GM18520 (cell line): Measurements from ENCODE around the gene LALBA.
"Not testable (repeated sequence)": the region's sequence is repeated elsewhere in the genome, so short reads cannot be mapped to it uniquely, and the experiment has no call there.

Source experiments
- ATAC-seq: cut with Tn5 transposase; IDR thresholded peaks from one replicate; pipeline ENCODE4 v1.9.1; 2021; ENCODE audit not compliant: unreplicated experiment

The LALBA gene

GRCh38 chr12:48569946-48570345, at the start of gene LALBA:
Gene LALBA (minus strand): TSS chr12:48570046. CDS start chr12:48570020, 26 bp downstream.
- no peak for ATAC-seq

- ATAC-seq: peak; percentile 64
Measured at GRCh38 chr12:48618541-48618940, 48.7 kb upstream of the LALBA start.

- ATAC-seq: no peak
Measured at GRCh38 chr12:48615681-48616080, 45.8 kb upstream of the LALBA start.

GRCh38 chr12:48613321-48613720, 43.5 kb upstream of the LALBA start:
- ATAC-seq: no peak

DNA sequence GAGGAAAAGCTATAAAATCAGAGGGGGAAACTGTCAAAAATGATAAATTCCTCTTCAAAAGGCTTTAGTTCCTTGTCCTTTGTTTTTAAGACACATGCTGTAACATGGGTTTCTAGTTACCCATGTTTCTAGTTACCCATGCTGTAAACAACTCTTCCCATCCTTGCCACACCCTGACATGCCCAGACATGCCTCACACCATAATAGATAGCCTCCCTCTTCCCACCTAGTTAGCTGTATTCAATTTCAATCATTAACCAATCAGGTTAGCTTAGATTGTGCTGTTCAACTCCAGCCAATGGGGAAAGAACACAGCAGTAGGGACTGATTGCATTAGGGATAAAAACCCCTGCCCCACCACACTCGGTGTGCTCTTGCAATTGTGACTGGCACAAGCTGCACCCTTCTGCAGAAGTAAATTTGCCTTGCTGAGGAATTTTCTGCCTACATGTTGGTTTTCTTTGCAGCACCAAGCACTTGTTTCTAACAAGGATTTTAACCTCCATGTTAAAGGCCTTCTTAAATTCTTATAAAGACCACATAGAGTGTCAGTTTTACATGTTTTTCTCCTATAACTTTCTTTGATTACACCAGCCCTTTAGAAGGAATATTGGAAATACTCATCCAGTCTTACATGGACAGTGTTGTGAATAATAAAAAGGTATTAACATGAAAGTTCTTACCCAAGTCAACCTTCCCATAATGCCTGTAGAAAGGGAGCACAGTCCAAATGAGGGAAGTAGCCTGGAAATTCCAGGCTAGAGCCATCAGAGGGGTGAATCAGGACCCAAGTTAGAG, 32.5 kb upstream of the LALBA start:
- no peak for ATAC-seq

DNA sequence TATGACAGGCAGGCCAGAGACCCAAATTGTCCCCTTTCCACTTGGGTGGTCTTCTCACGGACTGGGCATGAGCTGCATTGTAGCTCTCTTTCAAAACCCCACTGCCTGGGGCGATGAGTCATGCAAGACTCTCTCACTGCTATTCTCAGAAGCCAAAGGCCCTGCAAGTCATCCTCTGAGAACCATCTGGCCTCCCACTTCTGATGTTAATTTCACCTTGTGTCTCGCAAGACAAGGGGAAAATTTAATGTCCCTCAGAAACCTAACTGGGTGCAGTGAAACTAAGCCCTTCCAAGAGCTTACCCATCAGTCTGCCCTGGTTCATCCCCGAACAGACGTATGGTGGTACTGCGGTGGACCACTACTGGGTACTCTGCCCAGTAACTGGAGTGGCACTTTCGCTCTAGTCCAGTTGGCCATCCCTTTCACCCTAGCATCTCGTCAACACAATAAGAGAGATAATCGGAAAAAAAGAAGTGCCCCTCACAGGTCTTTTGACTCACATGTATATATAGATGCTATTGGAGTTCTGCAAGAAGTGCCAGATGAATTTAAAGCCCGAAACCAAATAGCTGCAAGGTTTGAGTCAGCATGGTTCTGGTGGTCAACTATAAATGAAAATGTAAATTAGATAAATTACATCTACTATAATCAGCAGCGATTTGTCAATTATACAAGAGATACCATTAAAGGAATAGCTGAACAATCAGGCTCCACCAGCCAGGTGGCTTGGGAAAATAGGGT, 31.3 kb upstream of the LALBA start:
- ATAC-seq: peak; percentile 57

GRCh38 chr12:48600552-48600951, 30.7 kb upstream of the LALBA start:
- ATAC-seq: no peak

- ATAC-seq: no peak
Measured at GRCh38 chr12:48592591-48593086, 22.8 kb upstream of the LALBA start.

GRCh38 chr12:48586361-48586760, 16.5 kb upstream of the LALBA start:
- no peak for ATAC-seq

GRCh38 chr12:48583728-48584127, 13.9 kb upstream of the LALBA start:
- no peak for ATAC-seq

- no peak for ATAC-seq
Measured at GRCh38 chr12:48580831-48581230, 11.0 kb upstream of the LALBA start.

DNA sequence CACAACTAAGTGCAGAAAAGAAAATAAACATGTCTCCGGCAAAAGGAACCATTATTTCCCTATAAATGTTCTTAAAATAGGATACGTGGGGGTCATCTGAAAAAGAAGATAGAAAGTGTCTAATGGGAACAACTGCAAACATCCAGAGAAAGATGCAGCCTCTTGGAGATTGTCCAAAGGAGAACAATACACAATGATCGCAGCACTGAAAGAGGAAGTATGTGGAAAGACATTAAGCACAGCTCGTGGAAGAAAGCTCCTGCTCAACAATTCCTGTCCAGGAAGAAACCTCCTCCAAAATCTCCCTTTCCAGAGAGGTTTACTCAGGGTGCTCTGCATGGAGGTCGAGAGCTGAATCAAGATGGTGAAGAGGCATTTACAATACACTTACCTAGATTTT, 2.5 kb upstream of the LALBA start:
- ATAC-seq: no peak

- ATAC-seq: no peak
Measured at GRCh38 chr12:48567731-48568130, 2.1 kb downstream of the LALBA start.

DNA sequence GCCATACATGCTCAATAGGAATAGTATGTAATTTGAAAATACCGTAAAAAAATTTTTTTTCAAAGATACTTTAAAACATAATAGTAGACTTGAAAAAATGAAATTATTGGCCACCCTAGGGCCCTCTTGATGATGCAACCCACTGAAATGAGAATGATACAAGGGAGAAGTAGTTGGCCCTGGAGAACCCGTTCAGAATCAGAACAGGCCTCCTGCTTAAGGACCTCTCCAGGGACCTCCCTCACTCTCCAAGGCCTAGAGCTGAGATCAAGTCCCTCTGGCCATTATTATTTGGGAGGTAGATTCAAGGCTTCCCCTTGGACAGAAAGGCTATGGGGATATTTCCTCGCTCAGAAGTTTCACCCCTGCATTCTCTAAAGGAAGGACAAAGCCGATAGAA, 11.9 kb downstream of the LALBA start:
- no peak for ATAC-seq

DNA sequence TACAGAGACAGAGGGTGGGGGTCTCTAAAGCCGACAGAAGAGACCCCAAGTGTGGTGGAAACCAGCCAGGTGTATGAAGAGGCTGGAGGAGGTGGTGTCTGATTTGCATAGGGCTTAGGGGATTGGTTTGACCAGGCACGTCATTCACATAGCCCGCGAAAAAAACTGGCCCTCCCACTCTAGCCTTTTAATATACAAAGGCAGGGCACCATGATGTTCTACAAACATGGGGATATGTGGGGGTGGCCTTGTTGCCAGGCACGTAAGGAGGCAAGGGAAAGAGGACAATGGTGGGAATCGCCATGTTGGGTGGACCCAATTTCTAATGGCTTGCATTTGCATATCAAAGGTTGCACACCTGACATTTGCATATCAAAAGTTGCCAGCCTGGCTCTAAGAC, 13.2 kb downstream of the LALBA start:
- no peak for ATAC-seq

DNA sequence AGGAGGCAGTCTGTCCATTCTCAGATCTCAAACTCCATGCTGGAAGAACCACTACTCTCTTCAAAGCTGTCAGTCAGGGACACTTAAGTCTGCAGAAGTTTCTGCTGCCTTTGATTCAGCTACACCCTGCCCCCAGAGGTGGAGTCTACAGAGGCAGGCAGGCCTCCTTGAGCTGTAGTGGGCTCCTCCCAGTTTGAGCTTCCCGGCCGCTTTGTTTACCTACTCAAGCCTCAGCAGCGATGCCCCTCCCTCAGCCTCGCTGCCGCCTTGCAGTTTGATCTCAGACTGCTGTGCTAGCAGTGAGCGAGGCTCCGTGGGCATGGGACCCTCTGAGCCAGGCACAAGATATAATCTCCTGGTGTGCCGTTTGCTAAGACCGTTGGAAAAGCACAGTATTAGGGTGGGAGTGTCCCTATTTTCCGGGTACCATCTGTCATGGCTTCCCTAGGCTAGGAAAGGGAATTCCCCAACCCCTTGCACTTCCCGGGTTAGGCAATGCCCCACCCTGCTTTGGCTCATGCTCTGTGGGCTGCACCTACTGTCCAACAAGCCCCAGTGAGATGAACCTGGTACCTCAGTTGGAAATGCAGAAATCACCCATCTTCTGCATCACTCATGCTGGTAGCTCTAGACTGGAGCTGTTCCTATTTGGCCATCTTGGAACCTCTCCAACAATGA, 16.0 kb downstream of the LALBA start:
- not testable (repeated sequence) for ATAC-seq

DNA sequence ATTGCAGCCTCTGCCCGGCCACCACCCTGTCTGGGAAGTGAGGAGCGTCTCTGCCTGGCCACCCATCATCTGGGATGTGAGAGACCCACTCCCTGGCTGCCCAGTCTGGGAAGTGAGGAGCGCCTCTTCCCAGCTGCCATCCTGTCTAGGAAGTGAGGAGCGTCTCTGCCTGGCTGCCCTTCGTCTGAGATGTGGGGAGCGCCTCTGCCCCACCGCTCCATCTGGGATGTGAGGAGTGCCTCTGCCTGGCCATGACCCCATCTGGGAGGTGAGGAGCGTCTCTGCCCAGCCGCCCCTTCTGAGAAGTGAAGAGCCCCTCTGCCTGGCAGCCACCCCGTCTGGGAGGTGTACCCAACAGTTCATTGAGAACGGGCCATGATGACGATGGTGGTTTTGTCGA, 18.2 kb downstream of the LALBA start:
- not testable (repeated sequence) for ATAC-seq

DNA sequence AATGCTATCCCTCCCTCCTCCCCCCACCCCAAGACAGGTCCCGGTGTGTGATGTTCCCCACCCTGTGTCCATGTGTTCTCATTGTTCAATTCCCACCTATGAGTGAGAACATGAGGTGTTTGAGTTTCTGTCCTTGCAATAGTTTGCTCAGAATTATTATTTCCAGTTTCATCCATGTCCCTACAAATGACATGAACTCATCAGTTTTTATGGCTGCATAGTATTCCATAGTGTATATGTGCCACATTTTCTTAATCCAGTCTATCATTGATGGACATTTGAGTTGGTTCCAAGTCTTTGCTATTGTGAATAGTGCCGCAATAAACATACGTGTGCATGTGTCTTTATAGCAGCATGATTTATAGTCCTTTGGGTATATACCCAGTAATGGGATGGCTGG, 22.8 kb downstream of the LALBA start:
- ATAC-seq: not testable (repeated sequence)

DNA sequence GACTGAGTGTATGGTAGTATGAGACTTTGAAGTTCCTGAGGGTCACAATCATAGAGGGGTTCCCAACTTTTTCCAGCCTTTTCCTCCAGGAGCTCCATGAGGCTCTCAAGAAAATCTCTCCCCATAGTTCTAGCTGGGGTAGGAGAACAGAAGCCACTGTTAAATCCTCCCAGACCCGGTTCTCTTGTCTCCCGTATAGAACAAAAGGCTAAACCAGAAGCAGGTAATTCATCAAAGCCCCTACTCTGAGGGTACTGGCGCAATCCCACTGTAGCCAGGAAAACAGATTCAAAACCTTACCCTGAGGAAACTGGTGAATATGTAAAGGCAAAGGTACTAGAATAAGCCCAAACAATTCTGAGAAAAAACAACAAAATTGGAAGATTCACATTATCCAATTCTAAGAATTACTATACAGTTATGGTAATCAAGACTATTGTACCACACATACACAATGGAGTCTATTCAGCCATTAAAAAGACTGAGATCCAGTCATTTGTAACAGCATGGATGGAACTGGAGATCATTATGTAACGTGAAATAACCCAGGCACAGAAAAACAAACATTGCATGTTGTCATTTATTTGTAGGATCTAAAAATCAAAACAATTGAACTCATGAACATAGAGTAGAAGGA, 23.9 kb downstream of the LALBA start:
- no peak for ATAC-seq

DNA sequence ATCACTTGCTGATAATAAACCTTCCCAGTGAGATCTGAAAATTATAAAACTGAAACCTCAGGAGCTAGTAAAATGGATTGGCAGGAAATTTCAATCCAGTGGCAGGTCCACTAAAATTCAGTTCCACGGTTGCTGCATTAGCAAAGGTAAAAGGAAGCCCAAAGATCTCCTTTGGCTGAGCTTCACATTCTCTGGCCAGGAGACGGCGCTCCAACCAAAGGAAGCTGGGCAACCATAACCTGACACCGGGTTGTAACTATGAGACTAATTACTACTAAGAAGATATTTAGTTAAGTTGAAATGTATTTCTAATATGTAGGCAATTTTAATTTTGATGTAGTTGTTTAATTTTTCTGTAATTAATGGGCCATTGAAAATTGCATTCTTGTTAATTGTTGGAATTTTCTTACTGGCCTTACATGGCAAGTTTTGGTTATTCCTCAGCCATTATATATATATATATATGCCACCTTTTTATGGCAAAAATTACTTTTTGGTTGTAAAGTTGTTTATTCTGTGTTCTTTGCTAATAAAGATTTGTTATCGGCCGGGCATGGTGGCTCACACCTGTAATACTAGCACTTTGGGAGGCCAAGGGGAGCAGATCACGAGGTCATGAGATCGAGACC, 27.4 kb downstream of the LALBA start:
- no peak for ATAC-seq

- no peak for ATAC-seq
Measured at GRCh38 chr12:48536602-48537001, 33.2 kb downstream of the LALBA start.
